GM12864 (cell line): ENCODE data around the gene LMNB1.
"Not testable (repeated sequence)": the region's sequence is repeated elsewhere in the genome, so short reads cannot be mapped to it uniquely, and the experiment has no call there.

Source experiments
- DNase-seq: peaks from one replicate; pipeline ENCODE4 v3.0.0-alpha.2; 2011; ENCODE audit warnings: low read depth
- H3K4me3 ChIP-seq: 2 replicates; pipeline ENCODE4 v1.5.1; 2011; ENCODE audit warnings: mild to moderate bottlenecking, low read depth, low read length, control low read depth
- TF ChIP-seq, protein P1 (sequence below): IDR thresholded peaks from 2 replicates; pipeline ENCODE4 v1.5.1; 2011; ENCODE audit warnings: low read depth, mild to moderate bottlenecking, moderate library complexity, low read length, control low read depth, inconsistent platforms; ENCODE audit errors: missing control alignments

LMNB1 gene

DNA sequence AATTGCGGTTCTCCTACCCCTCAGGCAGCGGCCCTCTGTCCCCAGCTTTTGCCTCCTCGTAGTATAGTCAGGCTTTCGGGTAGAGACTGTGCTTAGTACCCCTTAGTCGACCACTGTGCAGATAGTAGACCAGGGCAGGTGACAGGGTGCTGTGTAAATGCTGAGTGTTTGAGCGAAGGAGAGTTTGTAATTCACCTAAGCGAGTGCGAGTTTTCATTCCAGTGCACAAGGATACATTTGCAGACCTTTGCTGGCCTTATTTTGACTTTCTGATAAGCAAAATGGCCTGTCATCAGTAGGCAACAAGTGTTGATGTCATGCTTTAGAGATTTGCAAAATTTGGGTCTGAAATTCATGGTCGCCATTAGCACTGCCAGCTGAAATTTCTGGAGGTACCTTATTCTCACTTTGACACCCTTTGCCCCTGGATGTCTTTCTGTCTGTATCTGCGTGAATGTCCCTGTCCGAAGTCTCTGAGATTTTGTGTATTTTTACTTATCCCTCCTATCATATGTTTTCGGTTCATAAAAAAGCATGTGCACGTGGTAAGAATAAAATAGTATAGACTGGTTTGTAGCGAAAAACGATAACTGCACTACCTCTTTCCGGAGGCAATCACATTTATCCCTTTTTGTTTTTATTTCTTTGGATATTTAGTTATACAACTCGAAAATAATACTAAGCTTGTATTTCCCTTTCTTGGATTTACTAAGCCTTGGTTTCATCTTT is 1.9 kb downstream of the LMNB1 start:
- TF ChIP-seq, protein P1, sequence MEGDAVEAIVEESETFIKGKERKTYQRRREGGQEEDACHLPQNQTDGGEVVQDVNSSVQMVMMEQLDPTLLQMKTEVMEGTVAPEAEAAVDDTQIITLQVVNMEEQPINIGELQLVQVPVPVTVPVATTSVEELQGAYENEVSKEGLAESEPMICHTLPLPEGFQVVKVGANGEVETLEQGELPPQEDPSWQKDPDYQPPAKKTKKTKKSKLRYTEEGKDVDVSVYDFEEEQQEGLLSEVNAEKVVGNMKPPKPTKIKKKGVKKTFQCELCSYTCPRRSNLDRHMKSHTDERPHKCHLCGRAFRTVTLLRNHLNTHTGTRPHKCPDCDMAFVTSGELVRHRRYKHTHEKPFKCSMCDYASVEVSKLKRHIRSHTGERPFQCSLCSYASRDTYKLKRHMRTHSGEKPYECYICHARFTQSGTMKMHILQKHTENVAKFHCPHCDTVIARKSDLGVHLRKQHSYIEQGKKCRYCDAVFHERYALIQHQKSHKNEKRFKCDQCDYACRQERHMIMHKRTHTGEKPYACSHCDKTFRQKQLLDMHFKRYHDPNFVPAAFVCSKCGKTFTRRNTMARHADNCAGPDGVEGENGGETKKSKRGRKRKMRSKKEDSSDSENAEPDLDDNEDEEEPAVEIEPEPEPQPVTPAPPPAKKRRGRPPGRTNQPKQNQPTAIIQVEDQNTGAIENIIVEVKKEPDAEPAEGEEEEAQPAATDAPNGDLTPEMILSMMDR: no peak
- DNase-seq: no peak
- peak overlapping the region; percentile 93 for H3K4me3 ChIP-seq

- TF ChIP-seq, protein P1: peak; percentile 57
- peak overlapping the region; percentile 93 for H3K4me3 ChIP-seq
- no peak for DNase-seq
Measured at GRCh38 chr5:126780165-126780827, 3.4 kb downstream of the LMNB1 start.

GRCh38 chr5:126788409-126788808 is 11.5 kb downstream of the LMNB1 start:
- not testable (repeated sequence) for DNase-seq, H3K4me3 ChIP-seq

DNA sequence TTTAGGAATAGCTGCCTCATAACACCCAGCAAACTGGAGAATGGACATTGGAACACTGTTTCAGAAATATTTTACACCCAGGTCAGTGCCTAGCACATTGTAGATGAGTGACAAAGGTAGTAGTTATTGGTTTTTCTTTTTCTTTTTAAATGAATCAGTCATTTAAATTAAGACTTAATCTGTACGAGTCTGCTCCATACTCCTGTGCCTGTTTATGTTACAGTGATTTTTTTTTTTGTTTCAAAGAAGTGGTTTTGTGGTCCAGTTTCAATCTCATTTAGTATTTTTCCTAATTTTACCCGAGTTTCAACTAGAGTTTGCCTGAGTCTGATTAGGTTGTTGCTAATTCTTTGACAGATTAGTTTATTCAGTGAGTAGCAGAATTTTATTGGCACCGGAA is 16.2 kb downstream of the LMNB1 start:
- peak overlapping the region; percentile 25; the same call in 1 of the 2 replicates for H3K4me3 ChIP-seq
- no peak for DNase-seq
- TF ChIP-seq, protein P1: no peak

DNA sequence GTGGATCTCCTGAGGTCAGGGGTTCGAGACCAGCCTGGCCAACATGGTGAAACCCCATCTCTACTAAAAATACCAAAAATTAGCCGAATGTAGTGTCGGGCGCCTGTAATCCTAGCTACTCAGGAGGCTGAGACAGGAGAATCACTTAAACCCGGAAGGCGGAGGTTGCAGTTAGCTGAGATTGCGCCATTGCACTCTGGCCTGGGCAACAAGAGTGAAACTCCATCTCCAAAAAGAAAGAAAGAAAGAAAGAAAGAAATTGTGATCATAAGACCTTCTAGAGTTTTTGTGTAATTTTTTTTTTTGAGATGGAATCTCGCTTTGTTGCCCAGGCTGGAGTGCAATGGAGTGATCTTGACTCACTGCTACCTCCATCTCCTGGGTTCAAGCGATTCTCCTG is 16.7 kb downstream of the LMNB1 start:
- H3K4me3 ChIP-seq, DNase-seq: not testable (repeated sequence)

DNA sequence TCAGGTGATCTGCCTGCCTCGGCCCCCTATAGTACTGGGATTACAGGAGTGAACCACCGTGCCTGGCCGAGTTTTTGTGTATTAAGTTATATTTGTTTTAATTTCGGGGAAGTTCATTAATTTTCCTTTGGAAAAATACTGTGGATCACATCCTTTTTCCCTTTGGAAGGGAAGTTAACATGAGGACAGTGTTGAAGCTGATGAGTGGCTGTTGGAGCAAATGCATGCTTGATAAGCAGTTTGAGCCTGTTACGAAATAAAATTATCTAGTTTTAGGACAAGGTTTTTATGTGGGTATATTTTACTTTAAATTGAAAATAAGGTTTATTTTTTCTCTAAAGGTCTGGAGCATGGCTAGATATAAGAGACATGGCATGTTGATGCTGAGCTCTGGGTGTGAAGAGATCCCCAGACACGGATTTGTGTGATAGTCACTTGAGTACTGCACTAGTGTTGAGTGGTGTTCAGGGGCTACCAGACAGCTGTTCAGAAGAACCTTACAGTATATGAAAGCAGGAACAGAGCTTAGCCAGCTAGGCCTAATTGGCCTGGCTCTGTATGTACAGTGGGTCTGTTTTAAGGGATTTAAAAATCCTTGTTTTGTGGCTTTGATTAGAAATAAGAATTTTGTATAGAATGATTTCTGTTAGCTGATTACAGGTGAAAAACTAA is 17.4 kb downstream of the LMNB1 start:
- H3K4me3 ChIP-seq: no peak overlapping the region
- DNase-seq: no peak
- TF ChIP-seq, protein P1: no peak

DNA sequence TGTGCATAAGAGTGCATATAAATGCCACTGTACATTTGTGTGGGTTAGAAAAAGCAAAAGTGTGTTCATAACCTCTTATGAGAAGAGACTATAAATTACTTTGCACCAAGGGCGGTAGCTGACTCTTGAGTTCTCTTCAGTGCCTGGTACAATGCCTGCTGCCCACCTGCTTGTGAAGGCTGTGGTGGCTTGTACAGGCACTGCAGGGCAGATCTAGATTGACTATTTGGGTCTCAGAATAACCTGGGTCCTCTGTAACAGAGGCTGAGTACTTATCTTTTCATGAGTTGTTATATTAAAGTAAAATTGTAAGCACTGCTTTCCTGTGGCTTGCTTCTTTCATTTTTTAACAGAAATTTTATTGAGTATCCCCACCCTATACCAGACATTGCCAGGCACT is 22.8 kb downstream of the LMNB1 start:
- TF ChIP-seq, protein P1: no peak
- no peak for DNase-seq
- H3K4me3 ChIP-seq: no peak overlapping the region
